K562 (cell line): ENCODE measurements around the gene MRFAP1. TPM values are rescaled to one million over a fixed set of nuclear protein-coding genes. Genes with fewer than 3 reads are reported as not detected.
A peak's percentile ranks its signal among the peaks of the same experiment; 100 is the strongest.

Source experiments
- ATAC-seq: fragments of 200-7000 bp; cut with Tn5 transposase; 3 replicates; pipeline ENCODE4 v1.9.1; 2020; ENCODE audit warnings: moderate library complexity
- BruUV-seq: library from RNA; stranded (reverse); fragments of 400-500 nt; replicated peaks from 2 replicates; lab custom pipeline; 2021; lab: Mats Ljungman, UMichigan
- CTCF ChIA-PET: fragments of 300-600 bp; formaldehyde crosslinking; extraction: SDS; loops from one replicate; lab custom pipeline; 2021; ENCODE audit warnings: low intra/inter-chr PET ratio; lab: Yijun Ruan, JAX
- POLR2A ChIA-PET: fragments of 300-600, 350-650 bp; sonication (Branson Sonifier 250); formaldehyde crosslinking; extraction: SDS; loops from one replicate; lab custom pipeline; 2021; ENCODE audit warnings: antibody characterized with exemption, inconsistent platforms; lab: Yijun Ruan, JAX
- DNase-seq, 4 experiments: peaks; one replicate each; pipeline versions ENCODE4 v3.0.0 to v3.0.0-alpha.2; 2011 to 2018; ENCODE audit warnings: low spot score in 3 of 4, mixed read lengths in 3 of 4; ENCODE audit errors: extremely low read depth in 1 of 4
- FAIRE-seq: peaks from 2 replicates; lab custom pipeline; 2011; peaks lifted over from hg19 to GRCh38; lab: Jason Lieb, UNC
- H2AFZ ChIP-seq: 2 replicates; pipeline ENCODE4 v1.6.0; 2011; ENCODE audit warnings: low read depth, low read length, control low read depth, inconsistent platforms
- H3K27ac ChIP-seq: fragments of 200-600 bp; 3 replicates; pipeline ENCODE4 v1.8.0; 2011; ENCODE audit warnings: low read depth, mild to moderate bottlenecking, control low read depth, inconsistent platforms, low read length, moderate library complexity, mixed read lengths; ENCODE audit errors: extremely low read depth
- H3K27me3 ChIP-seq, 2 experiments: fragments of 300-600 bp in 1 of 2; 2 replicates in 1 of 2; 3 replicates in 1 of 2; pipeline versions ENCODE4 v1.6.0 to v1.8.0; 2011; ENCODE audit warnings: inconsistent platforms in 2 of 2, low read length in 2 of 2, mild to moderate bottlenecking in 1 of 2, mixed read lengths in 1 of 2, moderate library complexity in 1 of 2; ENCODE audit not compliant: control insufficient read depth in 2 of 2, insufficient read depth in 2 of 2
- H3K36me3 ChIP-seq: fragments of 300-600 bp; 3 replicates; pipeline ENCODE4 v1.8.0; 2011; ENCODE audit warnings: mild to moderate bottlenecking, low read length, inconsistent platforms; ENCODE audit not compliant: control insufficient read depth, insufficient read depth
- H3K4me1 ChIP-seq, 2 experiments: fragments of 200-600 bp in 1 of 2; replicated peaks in 1 of 2; 2 replicates in 1 of 2; 3 replicates in 1 of 2; pipeline versions ENCODE4 v1.5.1 to v1.8.0; 2011; ENCODE audit warnings: inconsistent platforms in 2 of 2, low read length in 2 of 2, mild to moderate bottlenecking in 1 of 2, mixed read lengths in 1 of 2, moderate library complexity in 1 of 2; ENCODE audit not compliant: control insufficient read depth in 2 of 2, insufficient read depth in 2 of 2
- H3K4me2 ChIP-seq: 2 replicates; pipeline ENCODE4 v1.6.1; 2011; ENCODE audit warnings: low read length, control low read depth, inconsistent platforms, mixed read lengths; ENCODE audit not compliant: insufficient read depth
- H3K4me3 ChIP-seq: fragments of 200-600 bp; sonication (generic), shearing (Covaris generic); 2 replicates; pipeline ENCODE4 v1.5.1; 2016; ENCODE audit warnings: control low read depth, inconsistent platforms
- H3K79me2 ChIP-seq: fragments of 200-600 bp; 3 replicates; pipeline ENCODE4 v1.8.0; 2011; ENCODE audit warnings: low read length, inconsistent platforms; ENCODE audit not compliant: control insufficient read depth, insufficient read depth
- H3K9ac ChIP-seq, 2 experiments: 2 replicates each; pipeline versions ENCODE4 v1.6.0 to v1.6.1; 2011; ENCODE audit warnings: low read depth in 2 of 2, low read length in 2 of 2, control low read depth in 1 of 2, inconsistent platforms in 1 of 2, mild to moderate bottlenecking in 1 of 2, mixed read lengths in 1 of 2; ENCODE audit not compliant: insufficient read depth in 1 of 2
- H3K9me1 ChIP-seq: one replicate; pipeline ENCODE4 v1.6.0; 2011; ENCODE audit warnings: inconsistent platforms, mild to moderate bottlenecking, low read length, moderate library complexity; ENCODE audit not compliant: control insufficient read depth, insufficient read depth
- H3K9me3 ChIP-seq: replicated peaks from 2 replicates; pipeline ENCODE4 v1.5.1; 2011; ENCODE audit warnings: low read depth, low read length, inconsistent platforms; ENCODE audit not compliant: control insufficient read depth, insufficient read depth
- H4K20me1 ChIP-seq: replicated peaks from 2 replicates; pipeline ENCODE4 v1.6.1; 2011; ENCODE audit warnings: low read length, inconsistent platforms, mixed read lengths; ENCODE audit not compliant: control insufficient read depth, insufficient read depth
- AFF1 ChIP-seq, 2 experiments: fragments of 450-650 bp; IDR thresholded peaks; 2 replicates each; pipeline ENCODE4 v1.6.1; 2018; ENCODE audit warnings: mild to moderate bottlenecking in 2 of 2, low read depth in 1 of 2; ENCODE audit not compliant: partially characterized antibody in 2 of 2
- BMI1 ChIP-seq: fragments of 150-350 bp; IDR thresholded peaks from 2 replicates; pipeline ENCODE4 v1.6.1; 2014; ENCODE audit warnings: low read length
- CAMTA2 ChIP-seq: fragments of 250-450 bp; sonication (Bioruptor Pico); conservative IDR thresholded peaks from 2 replicates; pipeline ENCODE4 v1.5.1; 2022
- GTF2A2 ChIP-seq: IDR thresholded peaks from 2 replicates; pipeline ENCODE4 v1.6.1; 2016; ENCODE audit warnings: mild to moderate bottlenecking, missing genetic modification characterization, missing compliant biosample characterization
- HDAC3 ChIP-seq: fragments of 450-650 bp; IDR thresholded peaks from 2 replicates; pipeline ENCODE4 v1.6.1; 2018; ENCODE audit warnings: borderline replicate concordance, mild to moderate bottlenecking, moderate library complexity; ENCODE audit not compliant: partially characterized antibody
- KAT8 ChIP-seq: fragments of 450-650 bp; IDR thresholded peaks from 2 replicates; pipeline ENCODE4 v1.6.1; 2016; ENCODE audit warnings: low read depth, mild to moderate bottlenecking
- POLR2AphosphoS5 ChIP-seq: IDR thresholded peaks from 2 replicates; pipeline ENCODE4 v1.6.1; 2011; ENCODE audit warnings: mild to moderate bottlenecking, low read depth, low read length, moderate library complexity; ENCODE audit not compliant: control insufficient read depth, insufficient read depth
- POLR2G ChIP-seq: fragments of 200-400 bp; formaldehyde crosslinking; IDR thresholded peaks from 2 replicates; pipeline ENCODE4 v1.6.1; 2017; ENCODE audit warnings: low read depth, mild to moderate bottlenecking, antibody characterized with exemption, low read length, moderate library complexity
- RUNX1 ChIP-seq: sonication (generic); IDR thresholded peaks from 2 replicates; pipeline ENCODE4 v1.6.1; 2016; ENCODE audit warnings: antibody characterized with exemption, low read depth
- SREBF1 ChIP-seq: fragments of 150-350 bp; IDR thresholded peaks from 2 replicates; pipeline ENCODE4 v1.6.1; 2014; ENCODE audit warnings: antibody characterized with exemption, low read depth, low read length, borderline replicate concordance
- TCF7L2 ChIP-seq: fragments of 150-350 bp; IDR thresholded peaks from 2 replicates; pipeline ENCODE4 v1.6.1; 2016; ENCODE audit warnings: low read depth, mild to moderate bottlenecking, low read length, moderate library complexity
- ZC3H8 ChIP-seq: fragments of 450-650 bp; IDR thresholded peaks from 2 replicates; pipeline ENCODE4 v1.6.1; 2017
- ZNF224 ChIP-seq: sonication (generic); formaldehyde crosslinking; IDR thresholded peaks from 2 replicates; pipeline ENCODE4 v1.8.0; 2022; ENCODE audit warnings: mild to moderate bottlenecking, missing genetic modification reagents
- ZNF436 ChIP-seq: fragments of 250-450, 450-650 bp; sonication (Bioruptor Pico); formaldehyde crosslinking; IDR thresholded peaks from 2 replicates; pipeline ENCODE4 v1.7.0; 2020; ENCODE audit warnings: mild to moderate bottlenecking
- ZNF583 ChIP-seq: fragments of 250-450 bp; sonication (Bioruptor Pico); IDR thresholded peaks from 2 replicates; pipeline ENCODE4 v1.4.0; 2020
- WGBS: fragments of 100-300 bp; shearing (Covaris generic); methylation state at CpG from one replicate; pipeline ENCODE4 v1.1.6; 2016; ENCODE audit warnings: low coverage, mixed read lengths; ENCODE audit not compliant: insufficient coverage; ENCODE audit errors: missing lambda C conversion rate; 5-methylcytosine and 5-hydroxymethylcytosine counted together
- in situ Hi-C: fragments of 300-500 bp; cut with MboI; formaldehyde crosslinking; loops from 4 replicates; pipeline ENCODE4 v1.15.0; 2018; ENCODE audit warnings: inconsistent platforms, mixed read lengths
- intact Hi-C: fragments of 100-400 bp; cut with micrococcal nuclease; formaldehyde crosslinking; loops from 2 replicates; pipeline ENCODE4 v1.14.2; 2022
- polyA plus RNA-seq, 8 experiments: library from polyadenylated mRNA; depleted of rRNA in 4 of 8; stranded (reverse) in 5 of 8; unstranded in 3 of 8; fragments of >200 nt; fragmentation: Nextera tagmentation in 2 of 8; fragmentation: Illumina TruSeq in 1 of 8; extraction: Ambion mirVana in 2 of 8; extraction: Trizol in 1 of 8; gene quantifications; 2 replicates each; pipeline versions ENCODE4 v1.2.1 to v1.2.3, GENCODE V29; 2011 to 2014; ENCODE audit warnings: inconsistent platforms in 1 of 8, missing spikeins in 1 of 8
- total RNA-seq, 7 experiments: library from RNA; depleted of rRNA in 6 of 7; stranded (reverse); fragments of >200 nt in 6 of 7; fragmentation: Illumina TruSeq in 2 of 7; extraction: Trizol in 2 of 7; gene quantifications; 2 replicates each; pipeline versions ENCODE4 v1.2.1 to v1.2.3, GENCODE V29; 2011 to 2021; ENCODE audit warnings: low replicate concordance in 1 of 7
- TF ChIP-seq, protein P1 (sequence below): fragments of 450-650 bp; IDR thresholded peaks from 2 replicates; pipeline ENCODE4 v1.7.1; 2018; ENCODE audit warnings: mild to moderate bottlenecking, low read depth; ENCODE audit not compliant: partially characterized antibody

Gene MRFAP1
- total and polyA plus RNA-seq, 9 of the 15 experiments (the other 6 are each of a cell fraction or from before 2014, with no cell fraction given) = 46.0 to 270 (median 151) TPM

DNA sequence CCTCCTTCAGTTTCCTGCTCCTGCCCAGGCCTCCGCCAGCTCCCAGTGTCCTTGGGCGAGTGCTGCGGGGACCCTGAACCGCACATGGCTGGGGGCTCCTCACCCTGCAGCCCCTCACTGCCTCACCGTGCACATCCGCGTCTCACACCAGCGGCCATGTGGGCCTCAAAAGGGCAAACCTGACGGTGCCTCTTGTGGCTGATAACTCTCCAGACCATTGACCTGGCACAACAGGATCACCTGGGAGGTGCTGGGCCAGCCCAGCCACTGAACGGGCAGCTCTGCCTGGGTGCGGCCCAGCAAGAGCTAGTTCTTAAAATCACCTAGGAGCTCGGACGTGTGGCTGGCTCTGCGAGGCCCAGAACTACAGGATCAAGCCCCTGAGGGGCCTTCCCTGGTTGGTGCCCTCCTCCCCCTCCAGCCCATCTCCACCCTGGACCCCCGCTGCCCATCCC is 49.0 kb downstream of the MRFAP1 start:
- no peak for FAIRE-seq
- intact Hi-C loops (no loop called here), in situ Hi-C loops (no loop called here)
- Histone ChIP-seq H3K9me3 (no peaks in the 10 kb centered on the region), H3K36me3 (no peaks in the 10 kb centered on the region), H3K9me1 (no peaks in the 10 kb centered on the region), H3K79me2 (no peaks in the 10 kb centered on the region), H3K27ac (peak overlapping the region; percentile 74), H3K4me2 (peak overlapping the region; percentile 79), H3K4me1 (peaks cover 46 to 54% of the 10 kb centered on the region in 2 experiments), H4K20me1 (no peaks in the 10 kb centered on the region), H3K4me3 (no peak overlapping the region), H3K27me3 (no peaks in the 10 kb centered on the region), H3K9ac (peak overlapping the region; percentile 66 to 77), H2AFZ (peak overlapping the region; percentile 98)
- POLR2A ChIA-PET = interaction anchor here (0.7 to 4.8 kb wide), 6 partner anchors 8 to 184 kb away, joined by 3 to 25 read pairs (median 6); a partner anchor contains a TSS
- WGBS = 75% methylated on average over 14 of the region's 15 CpGs
- no peak for DNase-seq
- no peak for ATAC-seq
- CTCF ChIA-PET = no interaction called here
- BruUV-seq = no TSS peak
- no peak for TF ChIP-seq RUNX1
- no peak for TF ChIP-seq HDAC3
- TF ChIP-seq ZNF436 (CRISPR knock-in tag) = no peak
- TF ChIP-seq BMI1 = no peak
- no peak for TF ChIP-seq AFF1 (IDR thresholded peaks at IDR 0.05; ENCODE audit: low read depth in 1 of 2, partially characterized antibody in 2 of 2)
- TF ChIP-seq, protein P1, sequence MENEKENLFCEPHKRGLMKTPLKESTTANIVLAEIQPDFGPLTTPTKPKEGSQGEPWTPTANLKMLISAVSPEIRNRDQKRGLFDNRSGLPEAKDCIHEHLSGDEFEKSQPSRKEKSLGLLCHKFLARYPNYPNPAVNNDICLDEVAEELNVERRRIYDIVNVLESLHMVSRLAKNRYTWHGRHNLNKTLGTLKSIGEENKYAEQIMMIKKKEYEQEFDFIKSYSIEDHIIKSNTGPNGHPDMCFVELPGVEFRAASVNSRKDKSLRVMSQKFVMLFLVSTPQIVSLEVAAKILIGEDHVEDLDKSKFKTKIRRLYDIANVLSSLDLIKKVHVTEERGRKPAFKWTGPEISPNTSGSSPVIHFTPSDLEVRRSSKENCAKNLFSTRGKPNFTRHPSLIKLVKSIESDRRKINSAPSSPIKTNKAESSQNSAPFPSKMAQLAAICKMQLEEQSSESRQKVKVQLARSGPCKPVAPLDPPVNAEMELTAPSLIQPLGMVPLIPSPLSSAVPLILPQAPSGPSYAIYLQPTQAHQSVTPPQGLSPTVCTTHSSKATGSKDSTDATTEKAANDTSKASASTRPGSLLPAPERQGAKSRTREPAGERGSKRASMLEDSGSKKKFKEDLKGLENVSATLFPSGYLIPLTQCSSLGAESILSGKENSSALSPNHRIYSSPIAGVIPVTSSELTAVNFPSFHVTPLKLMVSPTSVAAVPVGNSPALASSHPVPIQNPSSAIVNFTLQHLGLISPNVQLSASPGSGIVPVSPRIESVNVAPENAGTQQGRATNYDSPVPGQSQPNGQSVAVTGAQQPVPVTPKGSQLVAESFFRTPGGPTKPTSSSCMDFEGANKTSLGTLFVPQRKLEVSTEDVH = no peak
- no peak for TF ChIP-seq ZNF224 (CRISPR knock-in tag)
- peak; percentile 13; the same call in 1 of the 2 replicates for TF ChIP-seq ZNF583 (CRISPR knock-in tag)
- TF ChIP-seq ZC3H8 = no peak
- TF ChIP-seq GTF2A2 (tag) = no peak
- TF ChIP-seq KAT8 = no peak
- no peak for TF ChIP-seq CAMTA2 (CRISPR knock-in tag)
- no peak for TF ChIP-seq TCF7L2
- TF ChIP-seq POLR2G = peak; percentile 48
- TF ChIP-seq POLR2AphosphoS5 = no peak
- TF ChIP-seq SREBF1 = no peak
